AG08395 (cell line): ENCODE results near the gene SEC24B.
"Not testable (repeated sequence)": the region's sequence is repeated elsewhere in the genome, so short reads cannot be mapped to it uniquely, and the experiment has no call there.

Experiments used
- DNase-seq: peaks from one replicate; pipeline ENCODE4 v3.0.0; 2012; ENCODE audit warnings: mixed read lengths, low spot score

Gene SEC24B

GRCh38 chr4:109432696-109433095 is 919 bp upstream of the SEC24B start:
- DNase-seq, result peak; percentile 46

GRCh38 chr4:109434007-109434971 is 674 bp downstream of the SEC24B start:
- peak; percentile 18 for DNase-seq

GRCh38 chr4:109435635-109436034 is 2.0 kb downstream of the SEC24B start:
- no peak for DNase-seq

GRCh38 chr4:109436504-109436903 is 2.9 kb downstream of the SEC24B start:
- no peak for DNase-seq

- no peak for DNase-seq
Measured at GRCh38 chr4:109440948-109441347, 7.3 kb downstream of the SEC24B start.

- no peak for DNase-seq
Measured at GRCh38 chr4:109441862-109442458, 8.3 kb downstream of the SEC24B start.

GRCh38 chr4:109444182-109444844 is 10.7 kb downstream of the SEC24B start:
- DNase-seq, result no peak

- DNase-seq, result no peak
Measured at GRCh38 chr4:109447278-109447677, 13.7 kb downstream of the SEC24B start.

GRCh38 chr4:109451544-109452273 is 18.1 kb downstream of the SEC24B start:
- no peak for DNase-seq

- not testable (repeated sequence) for DNase-seq
Measured at GRCh38 chr4:109453110-109453509, 19.5 kb downstream of the SEC24B start.

- no peak for DNase-seq
Measured at GRCh38 chr4:109462297-109462696, 28.7 kb downstream of the SEC24B start.

- DNase-seq, result peak; percentile 19
Measured at GRCh38 chr4:109462802-109463201, 29.2 kb downstream of the SEC24B start.

GRCh38 chr4:109465069-109465468 is 31.5 kb downstream of the SEC24B start:
- peak; percentile 17 for DNase-seq

GRCh38 chr4:109469915-109470314 is 36.3 kb downstream of the SEC24B start:
- no peak for DNase-seq

GRCh38 chr4:109472343-109472761 is 38.7 kb downstream of the SEC24B start:
- peak; percentile 35 for DNase-seq

- DNase-seq, result no peak
Measured at GRCh38 chr4:109473824-109474223, 40.2 kb downstream of the SEC24B start.

GRCh38 chr4:109486007-109486406 is 52.4 kb downstream of the SEC24B start:
- DNase-seq, result no peak

- DNase-seq, result no peak
Measured at GRCh38 chr4:109494563-109494962, 60.9 kb downstream of the SEC24B start.

- no peak for DNase-seq
Measured at GRCh38 chr4:109495514-109495913, 61.9 kb downstream of the SEC24B start.

GRCh38 chr4:109496875-109497274 is 63.3 kb downstream of the SEC24B start:
- no peak for DNase-seq

- DNase-seq, result no peak
Measured at GRCh38 chr4:109497511-109497910, 63.9 kb downstream of the SEC24B start.

GRCh38 chr4:109499513-109499912 is 65.9 kb downstream of the SEC24B start:
- DNase-seq, result no peak
